A549 (cell line): ENCODE results near the gene STXBP4. TPM values are rescaled to one million over a fixed set of nuclear protein-coding genes. Genes with fewer than 3 reads are reported as not detected.

ENCODE experiments used
- ATAC-seq, 2 experiments: fragments of 200-7000 bp in 1 of 2; fragments of >200 bp in 1 of 2; cut with Nextera tagmentation in 1 of 2; cut with Tn5 transposase in 1 of 2; 3 replicates each; pipeline versions ENCODE4 v1.8.0 to v1.9.1; 2018 to 2020; ENCODE audit warnings: mild to moderate bottlenecking in 1 of 2, moderate library complexity in 1 of 2
- CTCF ChIA-PET: fragments of 300-600 bp; sonication (Branson Sonifier 250); formaldehyde crosslinking; extraction: SDS; loops from one replicate; lab custom pipeline; 2021; ENCODE audit warnings: antibody characterized with exemption, inconsistent platforms; lab: Yijun Ruan, JAX
- POLR2A ChIA-PET: fragments of 350-600 bp; formaldehyde crosslinking; extraction: SDS; loops from one replicate; lab custom pipeline; 2021; ENCODE audit warnings: antibody characterized with exemption, inconsistent platforms; lab: Yijun Ruan, JAX
- DNase-seq, 2 experiments: peaks; one replicate each; pipeline versions ENCODE4 v3.0.0 to v3.0.0-alpha.2; 2011 to 2016; ENCODE audit warnings: low read depth in 1 of 2, low spot score in 1 of 2
- FAIRE-seq: peaks from 2 replicates; lab custom pipeline; 2011; peaks lifted over from hg19 to GRCh38; lab: Jason Lieb, UNC
- H3K27ac ChIP-seq, 2 experiments: fragments of >200 bp; sonication (Bioruptor Twin); formaldehyde crosslinking; 3 replicates each; pipeline ENCODE4 v1.5.1; 2016 to 2017
- H3K4me1 ChIP-seq: fragments of >200 bp; sonication (Bioruptor Twin); formaldehyde crosslinking; 3 replicates; pipeline ENCODE4 v1.6.1; 2016
- H3K4me2 ChIP-seq: fragments of >200 bp; sonication (Bioruptor Twin); formaldehyde crosslinking; 3 replicates; pipeline ENCODE4 v1.6.1; 2016
- H3K4me3 ChIP-seq: fragments of >200 bp; sonication (Bioruptor Twin); formaldehyde crosslinking; 3 replicates; pipeline ENCODE4 v1.5.1; 2016
- H3K9me3 ChIP-seq: fragments of >200 bp; sonication (Bioruptor Twin); formaldehyde crosslinking; 3 replicates; pipeline ENCODE4 v1.6.1; 2016
- BCL3 ChIP-seq: fragments of >200 bp; sonication (Bioruptor Twin); formaldehyde crosslinking; IDR thresholded peaks from 3 replicates; pipeline ENCODE4 v1.6.1; 2016
- CBX2 ChIP-seq: fragments of 200-600 bp; sonication (generic); IDR thresholded peaks from 2 replicates; pipeline ENCODE4 v1.6.1; 2016; ENCODE audit warnings: low read depth, mild to moderate bottlenecking, borderline replicate concordance
- CHD4 ChIP-seq: fragments of 200-600 bp; sonication (generic); IDR thresholded peaks from 2 replicates; pipeline ENCODE4 v1.6.1; 2016; ENCODE audit warnings: antibody characterized with exemption, mild to moderate bottlenecking, borderline replicate concordance
- CTCF ChIP-seq: fragments of >200 bp; sonication (Bioruptor Twin); formaldehyde crosslinking; IDR thresholded peaks from 3 replicates; pipeline ENCODE4 v1.5.1; 2016
- EHF ChIP-seq: fragments of 250-450 bp; sonication (Bioruptor Pico); IDR thresholded peaks from 2 replicates; pipeline ENCODE4 v1.5.0; 2020; ENCODE audit warnings: mild to moderate bottlenecking
- EP300 ChIP-seq, 2 experiments: fragments of >200 bp; sonication (Bioruptor Twin); formaldehyde crosslinking; IDR thresholded peaks; 2 replicates in 1 of 2; 3 replicates in 1 of 2; pipeline ENCODE4 v1.6.1; 2016 to 2017
- ESRRA ChIP-seq: fragments of 150-350 bp; IDR thresholded peaks from 2 replicates; pipeline ENCODE4 v1.6.1; 2014; ENCODE audit warnings: mild to moderate bottlenecking, low read length, borderline replicate concordance
- FOSL2 ChIP-seq, 2 experiments: fragments of 450-650 bp in 1 of 2; fragments of >200 bp in 1 of 2; sonication (Bioruptor Twin) in 1 of 2; formaldehyde crosslinking; IDR thresholded peaks; 2 replicates each; pipeline versions ENCODE4 v1.5.0 to v1.6.1; 2016 to 2020; ENCODE audit warnings: mild to moderate bottlenecking in 1 of 2, moderate library complexity in 1 of 2
- FOXS1 ChIP-seq: fragments of 250-450 bp; sonication (Bioruptor Pico); IDR thresholded peaks from 2 replicates; pipeline ENCODE4 v1.5.0; 2020; ENCODE audit warnings: mild to moderate bottlenecking, moderate library complexity
- GATA3 ChIP-seq: IDR thresholded peaks from 2 replicates; pipeline ENCODE4 v1.6.1; 2012; ENCODE audit warnings: borderline replicate concordance
- HEYL ChIP-seq: fragments of 250-450 bp; sonication (Bioruptor Pico); IDR thresholded peaks from 2 replicates; pipeline ENCODE4 v1.8.0; 2021; ENCODE audit warnings: mild to moderate bottlenecking, moderate library complexity
- HOXB5 ChIP-seq: fragments of 250-450 bp; sonication (Bioruptor Pico); IDR thresholded peaks from 2 replicates; pipeline ENCODE4 v1.5.0; 2020; ENCODE audit warnings: mild to moderate bottlenecking, moderate library complexity
- JUN ChIP-seq, 2 experiments: fragments of >200 bp; sonication (Bioruptor Twin); formaldehyde crosslinking; IDR thresholded peaks; 2 replicates in 1 of 2; 3 replicates in 1 of 2; pipeline ENCODE4 v1.6.1; 2016 to 2017
- JUNB ChIP-seq: fragments of >200 bp; sonication (Bioruptor Twin); formaldehyde crosslinking; IDR thresholded peaks from 2 replicates; pipeline ENCODE4 v1.6.1; 2016
- KDM5A ChIP-seq: fragments of 200-600 bp; sonication (generic); IDR thresholded peaks from 2 replicates; pipeline ENCODE4 v1.6.1; 2016; ENCODE audit warnings: antibody characterized with exemption, mild to moderate bottlenecking
- MAFK ChIP-seq: fragments of 450-650 bp; IDR thresholded peaks from 2 replicates; pipeline ENCODE4 v1.6.1; 2014; ENCODE audit not compliant: partially characterized antibody
- MYC ChIP-seq: IDR thresholded peaks from 2 replicates; pipeline ENCODE4 v1.6.1; 2012; ENCODE audit warnings: mild to moderate bottlenecking, inconsistent platforms, low read length, improper control_type of control experiment, borderline replicate concordance
- NFE2L2 ChIP-seq: fragments of 150-350 bp; conservative IDR thresholded peaks from 2 replicates; pipeline ENCODE4 v1.6.1; 2014; ENCODE audit warnings: low read length
- PHF8 ChIP-seq: fragments of 200-600 bp; sonication (generic); IDR thresholded peaks from 2 replicates; pipeline ENCODE4 v1.6.1; 2016; ENCODE audit warnings: low read depth, mild to moderate bottlenecking, antibody characterized with exemption, moderate library complexity, borderline replicate concordance
- REST ChIP-seq: fragments of 200-600 bp; sonication (generic); IDR thresholded peaks from 2 replicates; pipeline ENCODE4 v1.6.1; 2016; ENCODE audit warnings: antibody characterized with exemption, mild to moderate bottlenecking, moderate library complexity
- TFCP2L1 ChIP-seq: fragments of 250-450 bp; sonication (Bioruptor Pico); IDR thresholded peaks from 2 replicates; pipeline ENCODE4 v1.5.0; 2021; ENCODE audit warnings: mild to moderate bottlenecking
- ZFP36 ChIP-seq: fragments of 450-650 bp; IDR thresholded peaks from 2 replicates; pipeline ENCODE4 v1.6.1; 2014; ENCODE audit warnings: borderline replicate concordance; ENCODE audit not compliant: partially characterized antibody
- WGBS: methylation state at CpG from one replicate; pipeline ENCODE4 v1.1.6; 2017; ENCODE audit errors: missing lambda C conversion rate; 5-methylcytosine and 5-hydroxymethylcytosine counted together
- polyA plus RNA-seq, 4 experiments: library from polyadenylated mRNA; depleted of rRNA in 3 of 4; stranded (reverse); fragments of >200 nt; fragmentation: RNase III in 1 of 4; extraction: RNeasy Plus Mini Kit Qiagen cat#74134 plus additional on column Dnase treatment in 1 of 4; gene quantifications; 2 replicates in 3 of 4; 3 replicates in 1 of 4; pipeline ENCODE4 v1.2.3, GENCODE V29; 2011 to 2017
- TF ChIP-seq, protein P1 (sequence below): IDR thresholded peaks from 2 replicates; pipeline ENCODE4 v1.6.1; 2012; ENCODE audit warnings: low read depth, borderline replicate concordance
- TF ChIP-seq, protein P2 (sequence below): fragments of >200 bp; sonication (Bioruptor Twin); formaldehyde crosslinking; IDR thresholded peaks from 2 replicates; pipeline ENCODE4 v1.6.1; 2016

The STXBP4 gene
- polyA plus RNA-seq, 2 of the 4 experiments (the other 2 are of a cell fraction) = 9.0 to 16.0 TPM

- Histone ChIP-seq H3K27ac (no peak overlapping the region), H3K9me3 (peaks cover 4% of the 10 kb centered on the region; the same call in 1 of the 3 replicates), H3K4me1 (no peaks in the 10 kb centered on the region), H3K4me2 (no peak overlapping the region), H3K4me3 (no peak overlapping the region)
- CTCF ChIA-PET = no interaction called here
- no peak for DNase-seq
- WGBS = 24% methylated on average over 5 of the region's 5 CpGs
- TF ChIP-seq NFE2L2 (no peak), MAFK (peak; percentile 99)
- POLR2A ChIA-PET = no interaction called here
- no peak for ATAC-seq
- peak; percentile 56 for FAIRE-seq
Observed at GRCh38 chr17:55201308-55201932, 232.9 kb downstream of the STXBP4 start.

GRCh38 chr17:55202896-55203295, 234.3 kb downstream of the STXBP4 start:
- no peak overlapping the region for H3K4me2 ChIP-seq
- 7% methylated on average over 2 of the region's 2 CpGs for WGBS
- FAIRE-seq (no peak), DNase-seq (no peak), ATAC-seq (no peak)
- no peaks in the 10 kb centered on the region for H3K4me1 ChIP-seq
- ChIA-PET CTCF (no interaction called here), POLR2A (no interaction called here)
- H3K9me3 ChIP-seq = peaks cover 4% of the 10 kb centered on the region; the same call in 1 of the 3 replicates
- no peak overlapping the region for H3K27ac ChIP-seq
- TF ChIP-seq MAFK = no peak
- no peak for TF ChIP-seq ESRRA
- no peak for TF ChIP-seq TFCP2L1 (CRISPR knock-in tag)
- no peak for TF ChIP-seq HOXB5 (CRISPR knock-in tag)
- no peak for TF ChIP-seq JUN (IDR thresholded peaks at IDR 0.05)
- TF ChIP-seq EHF (CRISPR knock-in tag) = no peak
- no peak for TF ChIP-seq BCL3
- TF ChIP-seq HEYL = no peak
- no peak for TF ChIP-seq CBX2
- TF ChIP-seq EP300 (IDR thresholded peaks at IDR 0.05) = no peak
- no peak for TF ChIP-seq ZFP36
- no peak for TF ChIP-seq REST
- H3K4me3 ChIP-seq = no peak overlapping the region

GRCh38 chr17:55208078-55208812, 239.7 kb downstream of the STXBP4 start:
- Histone ChIP-seq H3K4me1 (no peaks in the 10 kb centered on the region), H3K4me3 (no peak overlapping the region), H3K4me2 (no peak overlapping the region), H3K27ac (no peak overlapping the region), H3K9me3 (peaks cover 4% of the 10 kb centered on the region; the same call in 1 of the 3 replicates)
- ATAC-seq (no peak), FAIRE-seq (no peak), DNase-seq (no peak)
- TF ChIP-seq, protein P1, sequence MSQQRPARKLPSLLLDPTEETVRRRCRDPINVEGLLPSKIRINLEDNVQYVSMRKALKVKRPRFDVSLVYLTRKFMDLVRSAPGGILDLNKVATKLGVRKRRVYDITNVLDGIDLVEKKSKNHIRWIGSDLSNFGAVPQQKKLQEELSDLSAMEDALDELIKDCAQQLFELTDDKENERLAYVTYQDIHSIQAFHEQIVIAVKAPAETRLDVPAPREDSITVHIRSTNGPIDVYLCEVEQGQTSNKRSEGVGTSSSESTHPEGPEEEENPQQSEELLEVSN = no peak
- no peak for TF ChIP-seq JUN (IDR thresholded peaks at IDR 0.05)
- TF ChIP-seq FOXS1 = no peak
- no peak for TF ChIP-seq MYC
- TF ChIP-seq CTCF = no peak
- TF ChIP-seq KDM5A = no peak
- no peak for TF ChIP-seq CHD4
- no peak for TF ChIP-seq JUNB
- TF ChIP-seq PHF8 = no peak
- no peak for TF ChIP-seq HOXB5 (CRISPR knock-in tag)
- no peak for TF ChIP-seq ZFP36
- TF ChIP-seq, protein P2, sequence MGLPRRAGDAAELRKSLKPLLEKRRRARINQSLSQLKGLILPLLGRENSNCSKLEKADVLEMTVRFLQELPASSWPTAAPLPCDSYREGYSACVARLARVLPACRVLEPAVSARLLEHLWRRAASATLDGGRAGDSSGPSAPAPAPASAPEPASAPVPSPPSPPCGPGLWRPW = no peak
- TF ChIP-seq GATA3 = no peak
- TF ChIP-seq FOSL2 (IDR thresholded peaks at IDR 0.05) = no peak
- no peak for TF ChIP-seq FOSL2 (CRISPR knock-in tag; IDR thresholded peaks at IDR 0.05)
- whole genome bisulfite sequencing = 26% methylated on average over 3 of the region's 3 CpGs
- ChIA-PET CTCF (interaction anchor here (1.2 to 1.9 kb wide), 2 partner anchors 14 to 54 kb away, joined by 3 to 5 read pairs; no protein-coding TSS in a partner anchor), POLR2A (no interaction called here)
